Karpas-422 (cell line): ENCODE results near the gene SLC25A17. TPM values are rescaled to one million over a fixed set of nuclear protein-coding genes. Genes with fewer than 3 reads are reported as not detected.
"Not testable (repeated sequence)": the region's sequence is repeated elsewhere in the genome, so short reads cannot be mapped to it uniquely, and the experiment has no call there.

ENCODE experiments used
- DNase-seq: peaks from one replicate; pipeline ENCODE4 v3.0.0-alpha.2; 2015
- H2AFZ ChIP-seq: fragments of 200-600 bp; sonication (generic); 2 replicates; pipeline ENCODE4 v1.6.1; 2014; ENCODE audit warnings: antibody characterized with exemption, low read length, mixed read lengths
- H3K27ac ChIP-seq: fragments of 200-600 bp; sonication (generic); 2 replicates; pipeline ENCODE4 v1.5.1; 2014; ENCODE audit warnings: mild to moderate bottlenecking, low read length, moderate library complexity
- H3K27me3 ChIP-seq: fragments of 200-600 bp; sonication (generic); 2 replicates; pipeline ENCODE4 v1.6.1; 2014; ENCODE audit warnings: low read length, mixed read lengths
- H3K36me3 ChIP-seq: fragments of 200-600 bp; sonication (generic); 2 replicates; pipeline ENCODE4 v1.6.1; 2014; ENCODE audit warnings: low read length, mixed read lengths; ENCODE audit not compliant: insufficient read depth
- H3K4me1 ChIP-seq: fragments of 200-600 bp; sonication (generic); 2 replicates; pipeline ENCODE4 v1.6.1; 2014; ENCODE audit warnings: mild to moderate bottlenecking, low read length, mixed read lengths
- H3K4me2 ChIP-seq: fragments of 200-600 bp; sonication (generic); 2 replicates; pipeline ENCODE4 v1.6.1; 2014; ENCODE audit warnings: low read length, low read depth, mild to moderate bottlenecking; ENCODE audit not compliant: poor library complexity, severe bottlenecking
- H3K4me3 ChIP-seq: fragments of 200-600 bp; sonication (generic); 2 replicates; pipeline ENCODE4 v1.5.1; 2014; ENCODE audit warnings: mild to moderate bottlenecking, antibody characterized with exemption, low read length, mixed read lengths
- H3K79me2 ChIP-seq: fragments of 200-600 bp; sonication (generic); 2 replicates; pipeline ENCODE4 v1.6.1; 2014; ENCODE audit warnings: mild to moderate bottlenecking, low read length, mixed read lengths
- H3K9ac ChIP-seq: fragments of 200-600 bp; sonication (generic); 2 replicates; pipeline ENCODE4 v1.6.0; 2014; ENCODE audit warnings: low read length
- H3K9me2 ChIP-seq: fragments of 200-600 bp; sonication (generic), shearing (Covaris generic); replicated peaks from 2 replicates; pipeline ENCODE4 v1.6.0; 2014; ENCODE audit warnings: mild to moderate bottlenecking, low read length, moderate library complexity; ENCODE audit not compliant: insufficient read depth
- H3K9me3 ChIP-seq: fragments of 300-700, 200-600 bp; sonication (generic); 2 replicates; pipeline ENCODE4 v1.6.1; 2014; ENCODE audit warnings: low read length, mixed read lengths
- H4K20me1 ChIP-seq: fragments of 200-600 bp; sonication (generic); 2 replicates; pipeline ENCODE4 v1.6.1; 2014; ENCODE audit warnings: mild to moderate bottlenecking, antibody characterized with exemption, low read length, low read depth; ENCODE audit not compliant: insufficient read depth
- total RNA-seq: library from RNA; depleted of rRNA; stranded (reverse); fragments of >200 nt; shearing (Covaris generic); gene quantifications from 2 replicates; pipeline ENCODE4 v1.2.3, GENCODE V29; 2014; ENCODE audit warnings: low replicate concordance

SLC25A17 gene
- total RNA-seq, 1 experiment from 2014 or later: 41.8 TPM

- H3K27ac ChIP-seq: no peak overlapping the region
- no peaks in the 10 kb centered on the region for H4K20me1 ChIP-seq
- no peaks in the 10 kb centered on the region for H3K27me3 ChIP-seq
- no peak overlapping the region for H3K4me3 ChIP-seq
- no peak for DNase-seq
- no peak overlapping the region for H3K9ac ChIP-seq
- H3K36me3 ChIP-seq: peaks cover 24% of the 10 kb centered on the region
- peaks cover 5% of the 10 kb centered on the region for H3K4me1 ChIP-seq
- no peaks in the 10 kb centered on the region for H3K9me3 ChIP-seq
- H3K4me2 ChIP-seq: no peak overlapping the region
- H2AFZ ChIP-seq: no peak overlapping the region
- no peaks in the 10 kb centered on the region for H3K9me2 ChIP-seq
- peaks cover 12% of the 10 kb centered on the region for H3K79me2 ChIP-seq
These were observed 27.9 kb downstream of the SLC25A17 start for GRCh38 chr22:40791241-40791640.

- DNase-seq: no peak
- no peaks in the 10 kb centered on the region for H3K9me2 ChIP-seq
- H3K4me1 ChIP-seq: peaks cover 5% of the 10 kb centered on the region
- H3K4me2 ChIP-seq: no peak overlapping the region
- H2AFZ ChIP-seq: no peak overlapping the region
- no peak overlapping the region for H3K9ac ChIP-seq
- H3K4me3 ChIP-seq: no peak overlapping the region
- no peaks in the 10 kb centered on the region for H3K9me3 ChIP-seq
- peaks cover 9% of the 10 kb centered on the region for H3K79me2 ChIP-seq
- H3K27me3 ChIP-seq: no peaks in the 10 kb centered on the region
- peaks cover 25% of the 10 kb centered on the region for H3K36me3 ChIP-seq
- no peak overlapping the region for H3K27ac ChIP-seq
- H4K20me1 ChIP-seq: no peaks in the 10 kb centered on the region
These were observed 30.0 kb downstream of the SLC25A17 start for GRCh38 chr22:40789131-40789530.

- H3K9me3 ChIP-seq: no peaks in the 10 kb centered on the region
- H2AFZ ChIP-seq: no peak overlapping the region
- H3K79me2 ChIP-seq: peaks cover 22% of the 10 kb centered on the region
- H4K20me1 ChIP-seq: no peaks in the 10 kb centered on the region
- H3K9me2 ChIP-seq: no peaks in the 10 kb centered on the region
- H3K4me3 ChIP-seq: no peak overlapping the region
- DNase-seq: no peak
- no peaks in the 10 kb centered on the region for H3K4me1 ChIP-seq
- no peak overlapping the region for H3K4me2 ChIP-seq
- H3K27ac ChIP-seq: no peak overlapping the region
- H3K27me3 ChIP-seq: no peaks in the 10 kb centered on the region
- H3K36me3 ChIP-seq: peaks cover 20% of the 10 kb centered on the region
- no peak overlapping the region for H3K9ac ChIP-seq
These were observed 36.6 kb downstream of the SLC25A17 start for GRCh38 chr22:40782521-40782920.

GRCh38 chr22:40781749-40782148 lies 37.4 kb downstream of the SLC25A17 start:
- DNase-seq, H3K9me3 ChIP-seq, H2AFZ ChIP-seq, H3K4me1 ChIP-seq, H3K4me3 ChIP-seq, H3K4me2 ChIP-seq, H3K27me3 ChIP-seq, H4K20me1 ChIP-seq, H3K9ac ChIP-seq, H3K9me2 ChIP-seq, H3K27ac ChIP-seq: not testable (repeated sequence)
- Histone ChIP-seq H3K79me2 (peaks cover 22% of the 10 kb centered on the region), H3K36me3 (peaks cover 25% of the 10 kb centered on the region)

- Histone ChIP-seq H3K27ac (no peak overlapping the region), H3K9me3 (no peaks in the 10 kb centered on the region), H3K36me3 (peaks cover 22% of the 10 kb centered on the region), H4K20me1 (no peaks in the 10 kb centered on the region), H3K27me3 (no peaks in the 10 kb centered on the region), H3K4me3 (no peak overlapping the region), H3K4me2 (no peak overlapping the region), H3K9me2 (no peaks in the 10 kb centered on the region), H3K79me2 (no peaks in the 10 kb centered on the region), H2AFZ (no peak overlapping the region), H3K4me1 (peaks cover 4% of the 10 kb centered on the region), H3K9ac (no peak overlapping the region)
- no peak for DNase-seq
These were observed 49.4 kb downstream of the SLC25A17 start for GRCh38 chr22:40769761-40770160.

GRCh38 chr22:40768206-40768605 lies 50.9 kb downstream of the SLC25A17 start:
- no peak for DNase-seq
- Histone ChIP-seq H3K79me2 (no peaks in the 10 kb centered on the region), H3K4me2 (no peak overlapping the region), H4K20me1 (no peaks in the 10 kb centered on the region), H3K4me1 (peaks cover 11% of the 10 kb centered on the region), H2AFZ (no peak overlapping the region), H3K9ac (no peak overlapping the region), H3K27ac (no peak overlapping the region), H3K36me3 (peaks cover 16% of the 10 kb centered on the region), H3K9me3 (no peaks in the 10 kb centered on the region), H3K4me3 (no peak overlapping the region), H3K9me2 (no peaks in the 10 kb centered on the region), H3K27me3 (no peaks in the 10 kb centered on the region)

- no peak overlapping the region for H3K4me3 ChIP-seq
- H3K36me3 ChIP-seq: peaks cover 16% of the 10 kb centered on the region
- H4K20me1 ChIP-seq: no peaks in the 10 kb centered on the region
- no peaks in the 10 kb centered on the region for H3K27me3 ChIP-seq
- no peak overlapping the region for H3K27ac ChIP-seq
- no peak for DNase-seq
- no peaks in the 10 kb centered on the region for H3K79me2 ChIP-seq
- no peak overlapping the region for H3K4me2 ChIP-seq
- H3K9ac ChIP-seq: no peak overlapping the region
- no peak overlapping the region for H2AFZ ChIP-seq
- H3K4me1 ChIP-seq: peaks cover 11% of the 10 kb centered on the region
- no peaks in the 10 kb centered on the region for H3K9me2 ChIP-seq
- no peaks in the 10 kb centered on the region for H3K9me3 ChIP-seq
These were observed 52.2 kb downstream of the SLC25A17 start for GRCh38 chr22:40766956-40767355.

- Histone ChIP-seq H4K20me1 (no peaks in the 10 kb centered on the region), H3K4me2 (peak overlapping the region; percentile 25)
- peak; percentile 67 for DNase-seq
These were observed 54.2 kb downstream of the SLC25A17 start for GRCh38 chr22:40764763-40765441.

More at GRCh38 chr22:40764763-40765441, 54.2 kb downstream of the SLC25A17 start:
- Histone ChIP-seq H3K79me2 (no peaks in the 10 kb centered on the region), H3K9me2 (no peaks in the 10 kb centered on the region), H2AFZ (no peak overlapping the region), H3K4me1 (peaks cover 14% of the 10 kb centered on the region), H3K9ac (no peak overlapping the region), H3K4me3 (no peak overlapping the region), H3K36me3 (peaks cover 6% of the 10 kb centered on the region; the same call in 1 of the 2 replicates), H3K9me3 (no peaks in the 10 kb centered on the region), H3K27me3 (no peaks in the 10 kb centered on the region), H3K27ac (peak overlapping the region; percentile 57)
